HEK293 (cell line): ENCODE measurements around the gene FHAD1.

ENCODE experiments used
- ATF2 ChIP-seq: fragments of 450-650 bp; formaldehyde crosslinking; IDR thresholded peaks from 2 replicates; pipeline ENCODE4 v1.5.1; 2016; ENCODE audit warnings: missing biosample characterization, missing genetic modification characterization, low read depth
- CTCF ChIP-seq: fragments of 450-650 bp; formaldehyde crosslinking; IDR thresholded peaks from 2 replicates; pipeline ENCODE4 v1.5.1; 2016; ENCODE audit warnings: missing biosample characterization, missing genetic modification characterization
- ELK4 ChIP-seq: IDR thresholded peaks from 2 replicates; pipeline ENCODE4 v1.6.1; 2011; ENCODE audit warnings: mild to moderate bottlenecking, low read depth, low read length, borderline replicate concordance
- PRDM10 ChIP-seq: fragments of 450-650 bp; formaldehyde crosslinking; IDR thresholded peaks from 2 replicates; pipeline ENCODE4 v1.5.1; 2016; ENCODE audit warnings: missing biosample characterization, missing genetic modification characterization
- REST ChIP-seq: fragments of 450-650 bp; formaldehyde crosslinking; IDR thresholded peaks from 2 replicates; pipeline ENCODE4 v1.5.1; 2016; ENCODE audit warnings: missing biosample characterization, missing genetic modification characterization
- TCF7L2 ChIP-seq: IDR thresholded peaks from 2 replicates; pipeline ENCODE4 v1.6.1; 2011; ENCODE audit warnings: low read depth, mild to moderate bottlenecking, inconsistent platforms, low read length, moderate library complexity, borderline replicate concordance
- YY1 ChIP-seq: fragments of 450-650 bp; formaldehyde crosslinking; IDR thresholded peaks from 2 replicates; pipeline ENCODE4 v1.5.1; 2018; ENCODE audit warnings: missing biosample characterization, missing genetic modification characterization
- ZBTB17 ChIP-seq: fragments of 450-650 bp; formaldehyde crosslinking; IDR thresholded peaks from 2 replicates; pipeline ENCODE4 v1.5.1; 2016; ENCODE audit warnings: missing biosample characterization, missing genetic modification characterization
- ZBTB44 ChIP-seq: fragments of 450-650 bp; IDR thresholded peaks from 2 replicates; pipeline ENCODE4 v1.5.1; 2018; ENCODE audit warnings: missing biosample characterization, mild to moderate bottlenecking, missing genetic modification characterization
- ZNF114 ChIP-seq: fragments of 450-650 bp; formaldehyde crosslinking; IDR thresholded peaks from 2 replicates; pipeline ENCODE4 v1.5.0; 2017; ENCODE audit warnings: missing biosample characterization, missing genetic modification characterization
- ZNF274 ChIP-seq, 2 experiments: fragments of 200-500 bp in 1 of 2; fragments of 450-650 bp in 1 of 2; sonication (Bioruptor generic) in 1 of 2; formaldehyde crosslinking in 1 of 2; IDR thresholded peaks; 2 replicates each; pipeline versions ENCODE4 v1.5.1 to v1.6.1; 2014 to 2016; ENCODE audit warnings: borderline replicate concordance in 1 of 2, inconsistent platforms in 1 of 2, low read length in 1 of 2, missing biosample characterization in 1 of 2, missing genetic modification characterization in 1 of 2
- ZNF449 ChIP-seq: fragments of 450-650 bp; formaldehyde crosslinking; IDR thresholded peaks from 2 replicates; pipeline ENCODE4 v1.5.1; 2017; ENCODE audit warnings: missing biosample characterization, mild to moderate bottlenecking, missing genetic modification characterization, moderate library complexity
- ZNF664 ChIP-seq: fragments of 450-650 bp; formaldehyde crosslinking; IDR thresholded peaks from 2 replicates; pipeline ENCODE4 v1.5.1; 2016; ENCODE audit warnings: missing biosample characterization, missing genetic modification characterization
- ZNF837 ChIP-seq: fragments of 450-650 bp; formaldehyde crosslinking; IDR thresholded peaks from 2 replicates; pipeline ENCODE4 v1.5.1; 2016; ENCODE audit warnings: missing biosample characterization, missing genetic modification characterization

GRCh38 chr1:15424981-15425380, 178.0 kb downstream of the FHAD1 start:
- TF ChIP-seq ZBTB17 (no peak), REST (tag by site-specific recombination) (no peak), TCF7L2 (no peak), CTCF (tag by site-specific recombination) (no peak), PRDM10 (tag by site-specific recombination) (no peak), ZNF449 (tag by site-specific recombination) (no peak), YY1 (tag by site-specific recombination) (no peak), ATF2 (tag by site-specific recombination) (no peak), ZNF274 (IDR thresholded peaks at IDR 0.05; ENCODE audit: low read length) (no peak), ZNF274 (tag by site-specific recombination; IDR thresholded peaks at IDR 0.05; ENCODE audit: borderline replicate concordance) (no peak), ZBTB44 (tag by site-specific recombination) (no peak), ZNF114 (tag by site-specific recombination) (no peak), ZNF837 (no peak), ELK4 (no peak), ZNF664 (no peak)
